ENCODE results near the gene MTHFD1L.

DNA sequence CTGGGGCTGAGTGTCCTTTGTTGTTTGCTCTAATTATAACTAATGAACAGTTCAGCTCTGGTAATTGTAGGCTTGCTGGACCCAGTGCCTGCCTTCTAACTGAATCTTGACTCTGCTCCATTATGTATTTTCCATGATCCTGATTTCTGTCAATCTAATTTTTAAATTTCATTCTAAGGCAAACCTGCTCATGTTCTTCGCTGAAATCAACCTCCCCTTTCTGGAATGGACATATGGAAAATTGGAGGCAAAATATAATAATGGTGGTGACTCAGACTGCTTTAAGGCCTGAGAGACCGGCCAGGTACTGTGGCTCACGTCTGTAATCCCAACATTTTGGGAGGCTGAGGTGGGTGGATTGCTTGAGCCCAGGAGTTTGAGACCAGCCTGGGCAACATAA is 191.6 kb downstream of the MTHFD1L start:
- TF ChIP-seq, protein P1, sequence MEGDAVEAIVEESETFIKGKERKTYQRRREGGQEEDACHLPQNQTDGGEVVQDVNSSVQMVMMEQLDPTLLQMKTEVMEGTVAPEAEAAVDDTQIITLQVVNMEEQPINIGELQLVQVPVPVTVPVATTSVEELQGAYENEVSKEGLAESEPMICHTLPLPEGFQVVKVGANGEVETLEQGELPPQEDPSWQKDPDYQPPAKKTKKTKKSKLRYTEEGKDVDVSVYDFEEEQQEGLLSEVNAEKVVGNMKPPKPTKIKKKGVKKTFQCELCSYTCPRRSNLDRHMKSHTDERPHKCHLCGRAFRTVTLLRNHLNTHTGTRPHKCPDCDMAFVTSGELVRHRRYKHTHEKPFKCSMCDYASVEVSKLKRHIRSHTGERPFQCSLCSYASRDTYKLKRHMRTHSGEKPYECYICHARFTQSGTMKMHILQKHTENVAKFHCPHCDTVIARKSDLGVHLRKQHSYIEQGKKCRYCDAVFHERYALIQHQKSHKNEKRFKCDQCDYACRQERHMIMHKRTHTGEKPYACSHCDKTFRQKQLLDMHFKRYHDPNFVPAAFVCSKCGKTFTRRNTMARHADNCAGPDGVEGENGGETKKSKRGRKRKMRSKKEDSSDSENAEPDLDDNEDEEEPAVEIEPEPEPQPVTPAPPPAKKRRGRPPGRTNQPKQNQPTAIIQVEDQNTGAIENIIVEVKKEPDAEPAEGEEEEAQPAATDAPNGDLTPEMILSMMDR (IDR thresholded peaks at IDR 0.05; ENCODE audit: insufficient read depth, low read length, poor library complexity, severe bottlenecking), result no peak
- TF ChIP-seq EZH2phosphoT487 (conservative IDR thresholded peaks at IDR 0.05; ENCODE audit: low read length), result no peak

Data from SU-DHL-6 (cell line).